GM19239 (cell line): ENCODE results near the gene HINT2.

Experiments used
- DNase-seq: peaks from one replicate; pipeline ENCODE4 v3.0.0; 2011; ENCODE audit warnings: low spot score; ENCODE audit not compliant: insufficient read length
- FAIRE-seq: peaks from 2 replicates; lab custom pipeline; 2011; peaks lifted over from hg19 to GRCh38; lab: Jason Lieb, UNC

HINT2 gene

GRCh38 chr9:35814841-35815543 lies at the start of gene HINT2:
Gene HINT2, minus strand, starts transcription at chr9:35815042. Its CDS starts 63 bp downstream, at chr9:35814979.
- DNase-seq (peak; percentile 89), FAIRE-seq (peak; percentile 99)

GRCh38 chr9:35863583-35863982 lies 48.7 kb upstream of the HINT2 start:
- FAIRE-seq = no peak
- no peak for DNase-seq

GRCh38 chr9:35862328-35862727 lies 47.5 kb upstream of the HINT2 start:
- no peak for DNase-seq
- no peak for FAIRE-seq

- FAIRE-seq = no peak
Observed at GRCh38 chr9:35861161-35861897, 46.5 kb upstream of the HINT2 start.

GRCh38 chr9:35859990-35860339 lies 45.1 kb upstream of the HINT2 start:
- no peak for DNase-seq
- FAIRE-seq = no peak

More at GRCh38 chr9:35861161-35861897, 46.5 kb upstream of the HINT2 start:
- no peak for DNase-seq

GRCh38 chr9:35859310-35859989 lies 44.6 kb upstream of the HINT2 start:
- DNase-seq (no peak), FAIRE-seq (no peak)

GRCh38 chr9:35858458-35858857 lies 43.6 kb upstream of the HINT2 start:
- DNase-seq (no peak), FAIRE-seq (no peak)

- FAIRE-seq = no peak
- DNase-seq = no peak
Observed at GRCh38 chr9:35856882-35857281, 42.0 kb upstream of the HINT2 start.

GRCh38 chr9:35856206-35856605 lies 41.4 kb upstream of the HINT2 start:
- no peak for FAIRE-seq

GRCh38 chr9:35854091-35854762 lies 39.4 kb upstream of the HINT2 start:
- FAIRE-seq (no peak), DNase-seq (no peak)

More at GRCh38 chr9:35856206-35856605, 41.4 kb upstream of the HINT2 start:
- DNase-seq = no peak

- DNase-seq (no peak), FAIRE-seq (no peak)
Observed at GRCh38 chr9:35852876-35853865, 38.3 kb upstream of the HINT2 start.

GRCh38 chr9:35852267-35852815 lies 37.5 kb upstream of the HINT2 start:
- FAIRE-seq (no peak), DNase-seq (no peak)

GRCh38 chr9:35847792-35848572 lies 33.1 kb upstream of the HINT2 start:
- peak; percentile 93 for FAIRE-seq
- peak; percentile 86 for DNase-seq

- FAIRE-seq (no peak), DNase-seq (no peak)
Observed at GRCh38 chr9:35845824-35846771, 31.3 kb upstream of the HINT2 start.

GRCh38 chr9:35844628-35845270 lies 29.9 kb upstream of the HINT2 start:
- FAIRE-seq = peak; percentile 83
- peak; percentile 36 for DNase-seq

GRCh38 chr9:35842795-35843194 lies 28.0 kb upstream of the HINT2 start:
- FAIRE-seq = peak; percentile 84
- peak; percentile 76 for DNase-seq
